AG08395 (cell line): ENCODE results near the gene AEN.

Source experiments
- DNase-seq: peaks from one replicate; pipeline ENCODE4 v3.0.0; 2012; ENCODE audit warnings: mixed read lengths, low spot score

AEN gene

DNA sequence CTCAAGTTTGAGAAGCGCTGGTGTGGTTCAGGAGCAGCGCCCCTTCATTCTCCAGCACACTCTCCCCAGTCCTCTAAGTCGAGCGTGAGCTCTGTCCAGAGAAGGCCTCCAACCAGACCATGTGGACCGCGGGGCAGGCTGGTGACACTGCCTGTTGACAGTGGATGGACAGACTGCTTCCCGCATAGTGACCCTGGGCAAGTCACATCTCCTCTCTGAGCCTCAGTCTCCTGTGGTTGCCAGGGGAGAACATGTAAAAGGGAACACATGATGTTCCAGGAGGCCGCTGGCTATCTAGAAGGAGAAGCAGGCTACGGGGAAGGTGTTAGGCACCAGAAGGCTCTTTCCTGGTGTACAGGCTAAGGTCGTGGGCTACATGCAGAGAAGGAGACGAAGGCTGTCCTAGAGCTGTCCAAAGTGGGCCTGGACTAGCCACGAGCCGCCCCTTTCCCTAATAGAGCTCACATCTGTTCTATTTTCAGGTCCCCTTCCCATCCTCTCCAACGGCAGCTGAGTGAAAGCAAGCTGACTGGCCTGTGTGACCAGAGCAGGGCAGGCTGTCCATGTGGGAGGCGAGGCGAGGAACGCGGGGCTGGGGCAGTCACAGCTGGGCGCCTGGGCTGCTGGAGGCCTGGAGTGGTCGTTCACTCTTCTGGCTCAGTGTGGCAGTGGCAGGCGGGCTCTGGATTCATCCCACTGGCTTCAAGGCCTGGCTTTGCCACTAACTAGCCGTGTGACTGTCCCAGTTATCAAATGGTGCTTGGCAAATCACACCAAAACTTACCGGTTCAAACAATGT lies 28.8 kb downstream of the AEN start:
- DNase-seq = no peak

DNA sequence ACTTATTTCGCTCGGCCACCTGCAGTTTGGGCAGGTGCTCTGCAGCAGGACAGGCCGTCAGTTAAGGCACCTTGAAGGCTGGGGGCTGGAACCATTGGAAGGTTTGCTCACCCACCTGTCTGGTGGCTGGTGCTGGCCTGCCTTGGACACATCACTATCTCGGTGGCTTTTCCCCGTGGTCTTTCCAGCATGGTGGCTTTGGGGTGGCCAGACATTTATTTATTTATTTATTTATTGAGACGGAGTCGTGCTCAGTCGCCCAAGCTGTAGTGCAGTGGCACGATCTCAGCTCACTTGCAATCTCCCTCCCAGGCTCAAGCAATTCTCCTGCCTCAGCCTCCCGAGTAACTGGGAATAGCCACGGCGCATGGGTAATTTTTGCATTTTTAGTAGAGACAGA lies 29.4 kb downstream of the AEN start:
- DNase-seq = no peak

DNA sequence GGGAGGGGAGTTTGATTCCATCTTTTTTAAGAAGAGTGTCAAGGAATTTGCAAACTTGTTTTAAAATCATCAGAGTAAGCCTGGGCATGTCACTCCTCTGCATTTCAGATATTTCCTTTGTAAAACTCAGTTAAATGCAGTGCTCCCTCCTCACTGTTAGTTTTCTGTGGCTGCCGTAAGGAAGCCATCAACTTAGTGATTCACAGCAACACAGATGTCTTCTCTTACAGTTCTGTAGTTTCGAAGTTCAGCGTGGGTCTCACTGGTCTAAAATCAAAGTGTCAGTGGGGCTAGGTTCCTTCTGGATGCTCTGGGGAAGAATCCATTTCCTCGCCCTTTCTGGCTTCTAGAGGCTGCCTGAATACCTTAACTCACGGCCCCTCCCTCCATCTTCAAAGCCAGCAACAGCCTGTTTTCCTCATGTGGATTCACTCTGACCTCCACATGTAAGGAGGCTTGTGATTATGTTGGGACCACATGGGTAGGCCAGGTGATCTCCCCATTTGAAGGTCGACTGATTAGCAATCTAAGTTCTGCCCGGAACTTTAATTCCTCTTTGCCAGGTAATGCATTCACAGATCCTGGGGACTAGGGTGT lies 30.1 kb downstream of the AEN start:
- DNase-seq = no peak

DNA sequence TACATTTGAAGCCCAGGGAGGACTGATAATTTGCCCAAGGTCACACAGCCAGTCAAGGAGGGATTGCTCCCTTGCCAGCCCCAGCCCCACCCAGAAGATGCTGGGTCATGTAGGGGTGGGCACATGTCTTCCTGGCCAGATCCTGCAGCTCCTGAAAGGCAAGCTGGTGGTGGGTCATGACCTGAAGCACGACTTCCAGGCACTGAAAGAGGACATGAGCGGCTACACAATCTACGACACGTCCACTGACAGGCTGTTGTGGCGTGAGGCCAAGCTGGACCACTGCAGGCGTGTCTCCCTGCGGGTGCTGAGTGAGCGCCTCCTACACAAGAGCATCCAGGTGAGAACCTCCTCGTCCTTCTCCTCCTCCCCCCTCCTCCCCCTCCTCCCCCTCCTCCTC lies 30.8 kb downstream of the AEN start:
- no peak for DNase-seq

DNA sequence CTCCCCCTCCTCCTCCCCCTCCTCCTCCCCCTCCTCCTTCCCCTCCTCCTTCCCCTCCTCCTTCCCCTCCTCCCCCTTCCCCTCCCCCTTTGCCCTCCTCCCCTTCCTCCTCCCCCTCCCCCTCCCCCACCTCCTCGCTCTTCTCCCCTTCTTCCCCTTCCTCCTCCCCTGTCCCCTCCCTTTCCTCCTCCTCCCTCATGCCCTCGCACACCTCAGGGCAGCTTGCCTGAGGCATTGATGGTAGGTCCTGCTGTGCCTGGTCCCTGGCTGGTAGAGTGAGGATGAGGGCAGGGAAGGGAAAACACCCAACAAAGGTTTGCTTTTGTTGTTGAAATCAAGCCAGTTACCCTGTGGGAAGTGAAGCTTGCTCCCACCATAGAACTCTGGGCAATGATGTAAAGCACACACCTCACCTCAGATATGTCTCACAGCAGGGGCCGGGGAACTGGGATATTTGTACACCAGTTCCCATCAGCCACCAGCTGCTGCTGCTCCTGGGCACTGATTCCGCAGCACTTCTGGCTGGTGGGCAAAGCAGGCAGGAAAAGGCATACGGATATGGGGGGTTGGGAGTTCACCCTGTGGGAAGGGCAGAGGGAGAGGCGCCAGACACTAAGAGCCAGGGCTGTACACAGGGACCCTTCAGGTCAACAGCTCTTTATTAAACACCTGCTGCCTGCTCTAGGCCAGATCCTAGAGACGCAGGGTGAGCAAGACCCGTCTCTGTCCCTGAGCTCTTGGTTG lies 31.5 kb downstream of the AEN start:
- DNase-seq = no peak

DNA sequence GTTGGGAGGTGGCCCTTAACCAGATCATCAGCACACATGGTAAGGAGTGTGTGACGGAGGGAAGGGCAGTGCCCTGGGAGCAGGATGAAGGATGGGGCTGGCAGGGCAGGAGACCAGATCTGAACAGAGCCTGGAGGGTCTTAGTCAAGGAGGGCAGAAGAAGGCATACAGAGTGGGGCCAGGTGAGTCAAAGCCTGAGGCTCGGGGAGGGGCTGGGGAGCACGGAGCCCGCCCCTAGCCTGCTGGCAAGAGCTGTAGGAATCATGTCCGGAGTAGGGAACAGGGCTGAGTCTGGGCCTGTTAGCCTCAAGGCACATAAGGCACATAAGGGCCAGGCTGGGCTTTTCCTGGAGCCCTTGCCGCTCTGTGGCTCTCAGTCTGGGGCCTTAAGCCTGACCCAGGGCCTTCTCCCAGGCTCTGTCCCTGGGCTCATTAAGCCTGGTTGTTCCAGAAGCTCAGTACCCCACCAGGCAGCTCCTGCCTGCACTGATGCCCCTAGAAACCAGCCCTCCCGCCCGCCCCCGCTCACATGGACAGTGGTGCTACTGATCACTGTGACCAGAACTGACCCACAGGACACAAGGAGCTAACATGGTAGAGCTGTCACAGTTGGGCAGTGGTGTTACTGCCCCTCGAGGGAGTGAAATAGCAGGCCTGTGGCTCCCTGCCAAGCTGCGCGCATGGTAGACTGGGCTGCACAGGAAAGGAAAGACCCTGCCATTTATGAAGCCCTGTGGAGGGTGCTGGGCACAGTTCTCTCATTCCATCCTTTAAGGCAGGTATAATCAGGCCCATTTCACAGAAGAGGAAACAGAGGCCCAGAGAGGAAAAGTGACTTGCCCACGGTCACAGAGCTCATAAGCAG lies 32.3 kb downstream of the AEN start:
- DNase-seq = no peak

DNA sequence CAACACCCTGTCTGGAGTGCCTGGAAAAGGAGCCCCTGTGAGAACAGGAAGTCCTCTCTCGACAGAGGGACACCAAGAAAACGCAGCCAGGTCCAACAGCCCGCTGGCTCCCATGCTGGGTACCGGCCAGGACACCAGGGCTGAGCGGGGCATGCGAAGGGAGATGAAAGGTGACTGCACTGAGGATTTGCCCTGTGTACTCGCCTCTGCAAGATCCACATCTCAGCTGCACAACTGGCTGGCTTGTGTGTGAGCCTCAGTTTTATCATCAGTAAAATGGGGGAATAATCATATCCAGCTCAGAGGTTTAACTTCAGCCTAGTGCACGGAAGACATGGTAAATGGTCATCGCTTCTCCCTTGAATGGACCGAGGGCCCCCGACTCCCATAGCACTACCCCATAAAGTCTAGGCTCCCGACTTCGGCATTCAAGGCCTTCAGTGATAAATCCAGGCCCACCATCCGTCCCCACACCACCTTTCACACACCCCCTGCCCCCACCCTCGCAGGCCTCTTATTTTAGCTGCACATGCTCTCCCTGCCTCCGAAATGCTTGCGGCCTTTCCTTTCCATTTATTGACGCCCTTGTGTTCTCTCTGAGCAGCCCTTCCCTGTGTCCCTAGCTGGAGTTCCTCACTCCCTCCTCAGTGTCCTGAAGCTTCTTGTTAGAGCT lies 33.4 kb downstream of the AEN start:
- DNase-seq = no peak

DNA sequence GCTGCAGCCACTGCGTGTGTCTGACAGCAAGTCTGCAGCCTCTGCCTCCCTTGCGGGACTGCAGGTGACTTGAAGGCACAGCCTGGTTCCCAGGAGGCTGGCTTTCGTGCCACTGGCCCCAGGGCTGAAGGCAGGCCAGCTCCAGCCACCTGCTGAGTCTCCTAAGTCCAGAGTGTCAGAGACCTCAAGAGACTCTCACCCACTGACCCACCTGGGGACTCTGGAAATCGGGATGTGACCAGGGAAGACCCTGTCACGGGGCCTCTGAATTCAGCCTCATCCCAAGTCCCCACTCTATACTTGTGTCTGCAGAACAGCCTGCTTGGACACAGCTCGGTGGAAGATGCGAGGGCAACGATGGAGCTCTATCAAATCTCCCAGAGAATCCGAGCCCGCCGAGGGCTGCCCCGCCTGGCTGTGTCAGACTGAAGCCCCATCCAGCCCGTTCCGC lies 34.0 kb downstream of the AEN start:
- DNase-seq = no peak

DNA sequence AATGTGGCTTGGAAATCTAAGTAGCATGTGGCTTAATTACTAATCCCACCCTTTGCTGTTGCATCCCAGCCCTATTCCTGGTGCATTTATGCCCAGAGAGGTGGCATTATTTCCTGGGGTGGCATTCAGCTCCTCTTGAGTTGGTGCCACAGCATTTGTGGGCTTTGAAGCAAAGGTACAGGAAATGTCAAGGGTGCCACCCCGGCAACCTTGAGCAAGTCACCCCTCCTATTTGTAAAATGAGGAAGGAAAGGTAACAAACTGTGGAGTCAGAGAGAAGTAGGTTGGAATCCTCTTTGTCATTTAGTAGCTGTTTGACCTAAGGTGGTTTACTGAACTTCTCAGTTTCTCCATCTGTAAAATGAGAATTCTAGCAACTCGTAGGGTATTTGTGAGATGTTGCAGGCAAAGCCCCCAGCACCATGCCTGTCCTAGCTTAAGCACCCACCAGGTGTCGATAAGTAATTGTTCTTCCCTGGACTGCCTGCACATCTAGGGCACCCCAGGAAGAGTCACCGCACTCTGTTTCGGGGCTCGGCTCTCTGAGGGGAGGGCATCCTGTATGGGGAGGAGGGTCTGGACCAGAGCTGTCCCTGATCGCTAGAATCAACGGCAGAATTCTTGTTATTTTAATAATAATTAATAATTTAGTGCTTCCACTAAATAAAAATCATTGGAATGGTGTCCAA lies 34.8 kb downstream of the AEN start:
- no peak for DNase-seq

DNA sequence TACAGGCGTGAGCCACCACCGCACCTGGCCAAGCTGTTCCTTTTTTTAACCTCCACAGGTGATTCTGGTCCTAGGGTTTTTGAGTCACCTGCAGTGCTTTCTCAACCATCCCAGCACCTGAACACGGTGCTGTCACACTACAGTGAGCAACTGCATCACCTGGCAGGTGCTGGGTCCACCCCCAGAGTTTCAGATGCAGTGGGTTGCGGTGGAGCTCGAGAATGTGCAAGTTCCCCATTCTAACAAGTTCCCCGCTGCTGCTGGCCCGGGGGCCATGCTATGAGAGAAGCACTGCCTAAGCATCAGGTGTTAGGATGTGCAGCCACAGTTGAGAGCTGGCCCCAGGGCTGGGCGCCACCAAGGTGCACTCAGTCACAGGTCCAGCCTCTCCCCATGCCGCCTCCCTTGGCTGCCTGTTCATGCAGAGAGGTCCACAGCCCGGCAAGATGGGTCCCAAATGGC lies 35.7 kb downstream of the AEN start:
- DNase-seq = no peak

DNA sequence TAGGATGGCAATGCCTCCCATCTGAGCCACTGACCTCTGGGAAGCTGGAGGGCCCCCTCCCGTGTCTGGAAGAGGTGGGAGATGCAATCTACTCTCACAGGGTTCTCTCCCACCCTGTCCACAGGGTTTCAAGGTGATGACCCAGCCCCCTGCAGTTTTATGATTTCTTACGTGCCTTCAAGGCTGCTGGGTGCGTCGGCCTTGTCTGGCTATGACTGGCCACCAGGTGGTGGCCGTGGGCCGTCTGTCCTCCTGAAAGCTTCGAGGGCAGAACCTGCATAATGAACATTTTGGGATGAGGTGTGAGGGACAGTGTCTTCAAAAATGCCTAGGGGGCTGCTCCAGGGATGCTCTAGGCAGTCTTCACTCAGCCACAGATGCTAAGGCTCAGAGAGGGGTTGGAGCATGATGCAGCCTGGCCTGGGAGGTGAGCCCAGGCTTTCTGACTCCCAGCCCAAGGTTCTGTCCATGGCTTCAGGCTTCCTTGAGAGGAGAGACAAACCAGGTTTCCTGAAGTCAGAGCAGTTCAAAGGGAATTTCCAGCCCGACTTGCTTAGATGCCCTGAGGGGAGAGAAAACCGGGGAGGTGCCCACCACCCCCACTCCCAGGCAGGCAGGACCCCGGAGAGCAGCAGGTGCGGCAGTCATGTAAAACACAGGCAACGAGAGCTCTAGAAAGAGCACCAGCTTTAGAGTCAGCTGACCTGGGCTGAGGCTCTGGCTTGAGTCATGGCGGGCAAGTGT lies 36.4 kb downstream of the AEN start:
- peak; percentile 81 for DNase-seq

DNA sequence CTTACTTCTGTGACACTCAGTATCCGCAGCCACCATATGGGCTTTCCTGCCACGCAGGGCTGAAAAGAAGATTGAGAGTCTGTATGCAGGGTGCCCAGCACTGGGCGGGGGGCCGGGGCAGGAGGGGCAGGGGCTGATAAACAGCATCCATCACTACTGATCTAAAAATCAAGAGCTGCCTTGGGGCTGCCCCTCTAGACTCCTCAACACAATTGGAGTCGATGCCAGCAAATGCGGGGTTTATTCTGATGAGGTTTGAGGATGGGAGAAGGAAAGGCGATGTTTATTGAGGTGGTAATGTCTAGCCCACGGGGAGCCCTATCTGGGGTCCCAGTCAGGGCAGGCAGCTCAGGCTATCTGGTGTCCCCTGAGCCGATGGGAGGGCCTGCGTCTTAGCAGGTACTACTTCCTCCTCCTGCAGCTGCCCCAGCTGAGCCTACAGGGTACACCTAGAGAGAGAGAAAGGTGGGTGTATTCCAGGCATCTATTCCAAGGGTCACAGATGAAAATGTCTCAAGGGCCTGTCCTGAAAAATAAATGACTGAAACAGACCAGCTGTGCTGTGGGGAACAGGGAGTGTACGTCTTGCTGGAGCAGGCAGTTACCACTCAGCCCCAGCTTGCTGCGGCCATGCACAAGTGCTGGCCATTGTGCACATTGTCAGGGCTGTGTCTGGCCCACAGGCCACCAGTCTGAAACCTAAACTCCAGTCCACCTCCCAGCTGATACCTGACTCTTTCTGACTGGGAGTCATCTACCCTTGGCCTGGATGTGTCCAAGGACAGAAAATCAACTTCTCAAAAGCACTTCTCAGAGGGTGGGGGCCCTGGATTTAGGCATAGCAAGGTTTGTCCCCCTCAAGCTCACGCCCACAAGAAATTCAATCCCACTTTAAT lies 37.2 kb downstream of the AEN start:
- no peak for DNase-seq

DNA sequence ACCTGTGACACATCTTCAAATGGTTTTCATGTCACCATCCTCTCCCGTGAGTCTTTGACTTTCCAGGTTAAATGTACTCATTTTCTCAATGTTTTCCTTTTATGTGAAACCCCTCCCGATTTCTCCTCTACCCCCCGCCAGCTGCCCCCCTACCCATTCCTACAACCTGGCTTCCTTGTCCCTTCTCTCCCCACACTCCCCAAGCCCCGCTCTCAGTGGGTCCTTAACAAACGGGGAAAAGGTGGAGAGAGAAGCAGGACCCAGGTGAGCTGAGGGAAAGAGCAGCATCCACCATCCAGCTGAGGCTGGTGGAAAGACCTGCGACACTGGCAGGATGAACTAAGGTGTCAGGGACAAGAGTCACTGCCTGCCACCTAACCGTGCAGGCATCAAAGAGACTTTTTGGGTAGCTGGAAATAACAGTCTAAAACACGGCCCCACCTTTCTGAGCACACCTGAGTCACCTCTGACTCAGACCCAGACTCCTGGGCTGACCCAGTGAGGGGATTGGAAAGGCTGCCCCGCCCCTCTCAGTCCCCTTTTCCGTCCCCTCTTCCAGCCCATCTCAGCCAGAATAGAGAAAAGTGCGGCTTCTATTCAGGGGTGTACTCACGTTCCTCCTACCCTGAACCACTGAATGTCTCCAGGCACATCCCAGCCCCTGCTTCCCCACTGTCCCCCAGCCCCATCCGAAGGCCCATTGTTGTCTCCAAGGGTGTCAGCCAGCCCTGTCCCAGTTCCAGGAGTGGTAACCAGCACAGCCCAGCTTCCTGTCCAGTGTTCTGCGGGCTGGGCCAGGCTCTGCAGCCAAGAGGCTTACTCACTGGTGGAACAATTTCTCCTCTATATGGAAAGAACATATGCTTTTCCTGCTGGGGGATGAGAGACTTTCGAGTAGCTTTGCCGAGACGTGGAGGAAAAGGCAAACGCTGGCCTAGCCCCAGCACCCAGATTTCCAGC lies 38.1 kb downstream of the AEN start:
- DNase-seq = peak; percentile 73

DNA sequence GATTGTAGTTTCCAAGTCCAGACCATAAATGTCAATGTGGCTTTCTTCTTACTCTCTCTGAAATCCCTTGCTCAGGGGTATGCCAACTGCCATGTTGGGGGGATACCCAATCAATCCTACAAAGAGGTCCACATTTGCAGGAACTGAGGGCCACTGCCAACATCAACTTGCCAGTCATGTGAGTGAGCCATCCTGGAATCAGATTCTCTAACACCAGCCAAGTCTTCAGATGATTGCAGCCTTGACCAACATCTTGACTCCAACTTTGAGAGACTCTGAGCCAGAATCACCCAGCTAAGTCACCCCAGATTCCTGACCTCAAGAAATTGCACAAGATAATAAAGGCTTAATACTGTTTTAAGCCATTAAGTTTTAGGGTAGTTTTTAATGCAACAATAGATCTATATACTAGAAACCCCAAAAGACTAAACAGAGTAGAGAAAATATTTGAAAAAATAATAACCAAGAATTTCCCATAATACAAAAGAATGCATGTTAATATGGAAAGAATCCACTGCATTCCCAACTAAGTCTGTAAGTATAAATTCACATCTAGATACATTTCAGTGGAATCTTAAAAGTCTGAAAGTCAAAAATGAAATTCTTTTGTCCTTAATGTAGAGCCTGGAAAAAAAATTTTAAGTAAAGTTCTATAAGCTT lies 40.0 kb downstream of the AEN start:
- no peak for DNase-seq

DNA sequence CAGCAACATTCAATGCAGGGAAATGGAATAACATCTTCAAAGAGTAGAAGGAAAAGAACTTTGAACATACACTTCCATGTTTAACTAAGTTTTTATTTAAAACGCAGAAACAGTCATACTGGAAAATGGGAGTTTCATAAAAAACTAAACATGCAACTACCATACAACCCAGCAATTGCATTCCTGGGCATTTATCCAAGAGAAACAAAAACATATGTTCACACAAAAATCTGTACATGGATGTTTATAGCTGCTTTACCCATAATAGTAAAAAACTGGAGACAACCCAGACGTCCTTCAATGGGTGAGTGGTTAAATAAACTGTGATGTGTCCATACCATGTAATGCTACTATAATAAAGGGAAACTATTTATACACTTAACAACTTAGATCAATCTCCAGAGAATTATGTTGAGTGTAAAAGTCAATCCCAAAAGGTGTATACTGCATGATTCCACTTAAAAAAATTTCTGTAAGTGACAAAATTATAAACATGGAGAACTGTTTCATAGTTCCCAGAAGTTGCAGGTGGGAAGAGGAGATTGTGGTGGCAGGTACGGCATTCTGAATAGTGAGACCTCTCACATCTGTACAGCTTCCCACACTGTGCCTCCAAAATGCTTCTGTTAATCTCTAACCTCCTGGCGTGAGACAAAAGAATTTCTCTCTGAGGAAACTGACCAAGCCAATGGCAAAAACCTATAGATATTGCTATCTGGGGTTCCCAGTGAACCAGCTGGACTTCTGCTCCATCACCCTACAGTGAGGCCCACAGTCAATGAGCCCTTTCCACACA lies 40.8 kb downstream of the AEN start:
- DNase-seq = no peak

DNA sequence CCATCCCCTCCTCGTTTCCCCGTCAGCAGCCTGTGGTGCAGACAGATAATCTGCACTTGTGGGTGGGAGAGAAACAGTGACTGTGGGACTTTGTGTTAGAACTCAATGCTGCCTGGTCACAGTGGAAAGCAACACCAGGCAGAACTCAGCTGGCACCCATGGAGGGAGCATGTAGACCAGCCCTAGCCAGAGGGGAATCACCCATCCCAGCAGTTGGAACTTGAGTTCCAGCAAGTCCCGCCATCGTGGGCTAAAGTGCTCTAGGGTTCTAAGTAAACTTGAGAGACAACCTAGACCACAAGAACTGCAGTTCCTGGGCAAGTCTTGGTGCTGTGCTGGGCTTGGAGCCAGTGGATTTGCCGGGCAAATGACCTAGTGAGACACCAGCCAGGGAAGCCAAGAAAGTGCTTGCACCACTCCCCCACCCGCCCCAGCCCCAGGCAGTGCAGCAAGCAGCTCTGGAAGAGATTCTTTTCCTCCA lies 42.0 kb downstream of the AEN start:
- peak; percentile 31 for DNase-seq
